Measurements from ENCODE around the gene RAI14. TPM values are rescaled to one million over a fixed set of nuclear protein-coding genes. Genes with fewer than 3 reads are reported as not detected.

RAI14 gene
- total and polyA plus RNA-seq, 11 donors = 1.7 to 34.3 (median 10.7) TPM

DNA sequence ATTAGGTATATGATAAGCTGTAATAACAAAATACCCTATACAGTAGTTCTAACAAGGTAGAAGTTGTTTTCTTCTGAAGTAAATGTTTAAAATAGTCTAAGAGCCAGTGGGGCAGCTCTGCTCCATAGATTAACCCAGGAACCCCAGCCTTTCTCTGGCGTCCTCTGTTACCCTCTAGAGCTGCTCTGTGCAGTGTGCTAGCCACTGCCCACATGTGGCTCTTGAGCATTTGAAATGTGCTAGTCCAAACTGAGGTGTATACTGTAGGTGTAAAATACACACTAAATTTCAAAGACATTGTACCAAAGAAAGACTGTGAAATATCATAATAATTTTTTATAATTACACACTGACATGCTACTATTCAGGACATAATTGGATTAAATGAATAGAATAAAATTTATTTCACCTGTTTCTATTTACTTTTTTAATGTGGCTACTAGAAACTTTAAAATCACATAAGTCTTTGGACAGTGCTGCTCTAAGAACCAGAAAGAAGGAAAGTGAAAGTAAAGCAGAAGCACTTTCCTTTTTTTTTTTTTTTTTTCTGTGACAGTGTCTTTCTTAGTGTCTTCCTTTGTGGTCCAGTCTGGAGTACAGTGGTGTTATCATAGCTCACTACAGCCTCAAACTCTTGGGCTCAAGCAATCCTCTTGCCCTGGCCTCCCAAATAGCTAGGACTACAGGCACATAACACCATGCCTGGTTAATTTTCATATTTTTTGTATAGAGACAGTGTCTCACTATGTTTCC lies 39.3 kb downstream of the RAI14 start:
- H3K4me1 ChIP-seq = peaks cover 0 to 25% (median 14%) of the 10 kb centered on the region in 12 donors
- intact Hi-C loops (cut with DNase I) = no loop called here
- DNase-seq (no peak), ATAC-seq (peak in 2 of 4 donors; percentile 28 to 54)
- peak overlapping the region in 1 of 12 donors; percentile 26 for H3K27ac ChIP-seq
- H3K9me3 ChIP-seq = no peaks in the 10 kb centered on the region
- TF ChIP-seq, protein P1, sequence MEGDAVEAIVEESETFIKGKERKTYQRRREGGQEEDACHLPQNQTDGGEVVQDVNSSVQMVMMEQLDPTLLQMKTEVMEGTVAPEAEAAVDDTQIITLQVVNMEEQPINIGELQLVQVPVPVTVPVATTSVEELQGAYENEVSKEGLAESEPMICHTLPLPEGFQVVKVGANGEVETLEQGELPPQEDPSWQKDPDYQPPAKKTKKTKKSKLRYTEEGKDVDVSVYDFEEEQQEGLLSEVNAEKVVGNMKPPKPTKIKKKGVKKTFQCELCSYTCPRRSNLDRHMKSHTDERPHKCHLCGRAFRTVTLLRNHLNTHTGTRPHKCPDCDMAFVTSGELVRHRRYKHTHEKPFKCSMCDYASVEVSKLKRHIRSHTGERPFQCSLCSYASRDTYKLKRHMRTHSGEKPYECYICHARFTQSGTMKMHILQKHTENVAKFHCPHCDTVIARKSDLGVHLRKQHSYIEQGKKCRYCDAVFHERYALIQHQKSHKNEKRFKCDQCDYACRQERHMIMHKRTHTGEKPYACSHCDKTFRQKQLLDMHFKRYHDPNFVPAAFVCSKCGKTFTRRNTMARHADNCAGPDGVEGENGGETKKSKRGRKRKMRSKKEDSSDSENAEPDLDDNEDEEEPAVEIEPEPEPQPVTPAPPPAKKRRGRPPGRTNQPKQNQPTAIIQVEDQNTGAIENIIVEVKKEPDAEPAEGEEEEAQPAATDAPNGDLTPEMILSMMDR (IDR thresholded peaks at IDR 0.05) = no peak
- TF ChIP-seq POLR2A (IDR thresholded peaks at IDR 0.05) = no peak
- peak overlapping the region in 1 of 12 donors; percentile 11 for H3K4me3 ChIP-seq
- WGBS, 4 donors = 68 to 88% (median 82%) methylated on average over 1 of the region's 1 CpG
- H3K27me3 ChIP-seq = no peaks in the 10 kb centered on the region
- H3K36me3 ChIP-seq = no peaks in the 10 kb centered on the region

DNA sequence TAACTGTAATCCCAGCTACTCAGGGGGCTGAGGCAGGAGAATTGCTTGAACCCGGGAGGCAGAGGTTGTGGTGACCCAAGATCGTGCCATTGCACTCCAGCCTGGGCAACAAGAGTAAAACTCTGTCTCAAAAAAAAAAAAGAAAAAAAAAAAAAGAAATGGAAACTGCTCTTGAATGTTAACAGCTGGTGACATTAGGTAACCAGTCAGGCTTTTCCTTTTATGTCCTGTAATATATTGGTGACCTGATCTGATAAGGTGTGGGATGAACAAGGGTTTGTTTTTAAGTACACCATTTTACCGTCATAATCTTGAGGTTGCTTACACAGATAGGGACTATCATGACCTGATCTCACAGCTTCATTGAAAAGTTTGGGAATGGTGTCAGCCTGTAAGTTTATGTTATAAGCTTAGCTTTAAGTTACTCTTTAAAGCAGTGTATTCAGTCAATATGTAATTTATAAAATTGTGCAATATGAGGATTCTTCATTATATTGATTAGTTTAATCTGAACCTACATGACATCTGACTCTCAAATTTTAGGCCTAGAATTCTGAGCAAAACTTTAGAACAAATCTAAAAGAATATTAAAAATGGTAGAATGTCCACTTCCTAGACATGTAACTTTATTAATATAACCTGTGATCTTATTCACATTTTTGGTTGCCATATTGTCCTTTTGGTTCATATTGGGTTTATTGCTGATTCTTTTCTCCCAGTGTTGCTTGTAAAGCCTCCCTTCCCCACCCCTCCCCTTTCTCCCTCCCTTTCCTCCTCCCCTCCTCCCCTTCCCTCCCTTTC lies 41.4 kb downstream of the RAI14 start:
- no peaks in the 10 kb centered on the region for H3K9me3 ChIP-seq

DNA sequence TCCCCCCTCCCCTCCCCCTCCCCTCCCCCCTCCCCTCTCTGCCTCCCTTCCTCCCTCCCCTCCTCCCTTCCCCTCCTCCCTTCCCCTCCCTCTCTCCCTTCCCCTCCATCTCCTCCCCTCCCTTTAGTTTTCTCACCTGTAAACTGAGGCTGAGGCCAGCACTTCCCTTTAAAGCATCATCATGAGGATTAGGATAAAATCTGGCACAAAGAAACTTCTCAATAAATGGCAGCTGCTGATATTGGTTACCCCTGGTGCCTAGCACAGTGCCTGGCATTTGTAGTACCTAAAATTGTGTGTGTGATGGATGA lies 41.9 kb downstream of the RAI14 start:
- intact Hi-C loops (cut with DNase I) = no loop called here
- no peak overlapping the region for H3K4me3 ChIP-seq
- H3K36me3 ChIP-seq = peaks cover 0 to 2% (median 0%) of the 10 kb centered on the region in 9 donors
- ATAC-seq (no peak), DNase-seq (no peak)
- peaks cover 0 to 19% (median 11%) of the 10 kb centered on the region in 12 donors for H3K4me1 ChIP-seq
- no peaks in the 10 kb centered on the region for H3K27me3 ChIP-seq
- H3K27ac ChIP-seq = no peak overlapping the region
- H3K9me3 ChIP-seq = no peaks in the 10 kb centered on the region
- no peak for TF ChIP-seq POLR2A (IDR thresholded peaks at IDR 0.05)
- TF ChIP-seq, protein P1 (IDR thresholded peaks at IDR 0.05) = no peak

More for the DNA sequence above, 41.4 kb downstream of the RAI14 start:
- DNase-seq = no peak
- 94 to 98% (median 97%) methylated on average over 3 of the region's 3 CpGs for WGBS, 4 donors
- Histone ChIP-seq H3K27ac (no peak overlapping the region), H3K27me3 (no peaks in the 10 kb centered on the region), H3K36me3 (peaks cover 0 to 2% (median 0%) of the 10 kb centered on the region in 9 donors), H3K4me3 (no peak overlapping the region), H3K4me1 (peaks cover 0 to 19% (median 11%) of the 10 kb centered on the region in 12 donors)
- ATAC-seq = no peak
- no peak for TF ChIP-seq POLR2A (IDR thresholded peaks at IDR 0.05)
- TF ChIP-seq, protein P1 (IDR thresholded peaks at IDR 0.05) = no peak
- intact Hi-C loops (cut with DNase I) = no loop called here

DNA sequence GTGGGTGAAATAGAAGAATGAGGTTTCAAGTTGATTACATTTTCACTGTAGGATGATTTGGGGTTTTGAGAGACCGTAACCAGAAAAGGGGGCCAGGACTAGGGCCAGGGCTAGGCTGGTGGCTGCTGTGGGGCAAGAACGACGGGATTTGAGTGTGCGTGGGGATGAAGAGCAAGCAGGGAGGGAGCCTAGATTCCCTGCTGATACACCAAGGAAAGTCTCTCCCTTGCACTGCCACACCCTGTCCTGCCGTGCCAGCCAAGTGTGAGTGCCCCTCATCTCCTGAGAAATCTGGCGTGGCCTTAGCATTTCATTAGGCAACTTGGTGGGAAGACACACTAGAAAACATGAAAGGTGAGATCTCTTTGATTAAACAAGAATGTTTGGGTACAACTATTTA lies 42.6 kb downstream of the RAI14 start:
- peaks cover 0 to 19% (median 9%) of the 10 kb centered on the region in 12 donors for H3K4me1 ChIP-seq
- no peak for ATAC-seq

More for the DNA sequence above, 42.6 kb downstream of the RAI14 start:
- Histone ChIP-seq H3K27me3 (no peaks in the 10 kb centered on the region), H3K36me3 (peaks cover 0 to 2% (median 0%) of the 10 kb centered on the region in 9 donors), H3K4me3 (no peak overlapping the region), H3K9me3 (no peaks in the 10 kb centered on the region), H3K27ac (no peak overlapping the region)
- intact Hi-C loops (cut with DNase I) = no loop called here
- DNase-seq = no peak
- 88 to 95% (median 93%) methylated on average over 6 of the region's 6 CpGs for WGBS, 4 donors
- TF ChIP-seq, protein P1 (IDR thresholded peaks at IDR 0.05) = no peak
- no peak for TF ChIP-seq POLR2A (IDR thresholded peaks at IDR 0.05)

Measured in heart left ventricle (tissue), 16 donors.